ENCODE results near the gene SLC45A2.
"Not testable (repeated sequence)": the region's sequence is repeated elsewhere in the genome, so short reads cannot be mapped to it uniquely, and the experiment has no call there.

The SLC45A2 gene

DNA sequence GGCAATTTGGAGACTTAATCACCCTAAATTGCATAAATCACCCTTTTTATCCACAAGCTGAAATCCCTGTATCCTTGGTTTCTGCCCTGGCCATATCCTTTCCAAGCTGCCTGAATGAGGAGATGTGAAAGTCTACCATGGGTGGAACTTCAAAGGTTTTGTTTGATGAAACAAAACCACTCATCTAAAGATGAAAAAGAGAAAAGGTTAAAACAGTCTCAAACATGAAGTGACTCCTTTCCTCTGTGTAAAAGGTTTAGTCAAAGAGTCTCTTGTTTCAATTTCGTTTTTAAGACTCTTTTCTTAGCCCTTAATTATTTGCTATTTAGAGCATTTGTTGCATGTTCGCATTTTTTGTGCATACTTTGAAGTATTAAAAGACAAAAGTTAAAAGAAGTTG lies 11.2 kb downstream of the SLC45A2 start:
- H3K36me3 ChIP-seq, result no peaks in the 10 kb centered on the region
- TF ChIP-seq Cebpa-rat (IDR thresholded peaks at IDR 0.05), result no peak
- H3K4me3 ChIP-seq, result no peak overlapping the region
- H4K20me1 ChIP-seq, result no peaks in the 10 kb centered on the region
- H3K4me1 ChIP-seq, result no peaks in the 10 kb centered on the region
- H3K4me2 ChIP-seq, result no peak overlapping the region
- no peak overlapping the region for H3K27ac ChIP-seq
- H3K9ac ChIP-seq, result no peak overlapping the region
- no peaks in the 10 kb centered on the region for H3K9me3 ChIP-seq
- H3K27me3 ChIP-seq, result no peaks in the 10 kb centered on the region

DNA sequence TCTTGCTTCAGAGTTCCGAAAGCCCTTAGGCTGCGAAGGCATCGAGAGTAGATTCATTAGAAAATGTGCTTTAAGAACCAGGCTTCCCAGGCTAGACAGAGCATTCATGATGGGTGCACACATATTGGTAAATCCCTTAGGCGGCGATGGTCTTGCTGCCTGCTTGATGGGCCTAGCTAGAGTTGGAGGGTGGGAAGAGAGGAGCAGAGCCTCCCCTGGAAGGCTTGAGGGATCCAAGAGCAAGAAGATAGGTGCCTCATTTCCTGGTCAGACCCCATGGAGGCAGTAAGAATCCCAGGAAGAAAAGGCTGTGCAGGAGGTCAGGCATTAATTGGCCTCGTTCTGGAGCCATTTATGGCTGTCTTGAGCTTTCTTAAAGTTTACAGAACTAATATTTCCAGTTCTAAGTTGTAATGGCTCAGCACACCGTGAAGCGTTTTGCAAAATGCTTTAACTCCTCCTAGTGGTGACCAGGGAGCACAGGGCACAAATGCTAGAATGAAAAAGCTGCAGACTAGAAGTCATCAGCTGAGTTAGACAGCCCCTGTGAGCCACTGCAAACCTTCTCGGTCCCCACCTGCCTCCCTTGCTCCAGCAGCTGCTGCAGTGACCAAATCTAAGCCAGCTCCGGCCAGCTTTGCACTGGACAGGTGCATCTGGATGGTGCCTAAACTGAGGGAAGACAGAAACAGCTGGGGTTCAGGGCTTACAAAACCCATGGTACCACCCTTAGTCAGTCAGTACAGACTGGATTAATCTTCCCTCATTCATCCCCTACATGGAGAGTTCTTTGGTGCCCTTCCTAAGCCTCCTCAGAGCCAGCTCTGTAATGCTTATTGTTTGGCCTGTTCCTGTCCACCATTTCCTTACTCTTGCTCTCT lies 14.7 kb downstream of the SLC45A2 start:
- Histone ChIP-seq H4K20me1 (no peaks in the 10 kb centered on the region), H3K4me2 (no peak overlapping the region), H3K27ac (no peak overlapping the region), H3K27me3 (no peaks in the 10 kb centered on the region), H3K4me3 (no peak overlapping the region), H3K36me3 (no peaks in the 10 kb centered on the region), H3K4me1 (no peaks in the 10 kb centered on the region), H3K9ac (no peak overlapping the region), H3K9me3 (no peaks in the 10 kb centered on the region)
- TF ChIP-seq Cebpa-rat (IDR thresholded peaks at IDR 0.05), result no peak

DNA sequence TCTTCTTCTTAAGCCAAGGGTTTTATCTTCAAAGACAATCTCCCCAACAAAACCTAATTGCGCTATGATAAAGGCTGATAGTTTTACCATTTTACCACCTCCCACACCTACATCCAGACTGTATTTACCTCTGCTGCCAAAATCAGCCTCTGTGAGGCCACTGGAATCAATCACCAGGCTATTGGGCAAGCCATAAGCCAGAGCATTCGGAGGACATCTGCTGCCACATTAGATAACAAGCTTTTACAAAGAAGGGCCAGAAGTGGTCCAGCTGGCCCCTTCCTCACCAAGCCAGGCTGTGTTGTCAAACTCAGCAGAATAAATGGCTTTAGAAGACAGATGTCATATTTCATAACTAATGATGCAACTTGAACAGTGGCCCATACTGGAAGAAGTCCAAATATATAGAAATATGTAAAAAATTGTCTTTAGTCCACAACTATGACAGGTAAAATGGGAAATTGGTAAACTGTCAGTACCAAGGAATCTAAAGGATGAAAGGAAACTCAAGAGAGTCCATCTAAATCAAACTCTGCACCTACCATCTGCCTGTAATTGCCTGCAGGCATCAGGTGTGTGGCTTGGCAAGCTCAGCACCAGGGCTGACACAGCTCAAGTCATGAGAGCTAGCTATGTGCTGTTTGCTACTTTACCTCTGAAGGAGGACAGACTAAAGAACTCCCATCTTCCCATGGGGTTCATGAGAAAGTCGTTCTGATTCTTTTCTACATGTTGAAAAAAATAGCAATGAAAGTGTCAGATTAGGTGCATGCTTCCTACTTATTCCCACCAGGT lies 16.1 kb downstream of the SLC45A2 start:
- Histone ChIP-seq H3K27me3 (no peaks in the 10 kb centered on the region), H3K36me3 (no peaks in the 10 kb centered on the region), H3K9me3 (no peaks in the 10 kb centered on the region), H3K9ac (no peak overlapping the region), H4K20me1 (no peaks in the 10 kb centered on the region), H3K4me1 (no peaks in the 10 kb centered on the region), H3K27ac (no peak overlapping the region), H3K4me2 (no peak overlapping the region), H3K4me3 (no peak overlapping the region)
- no peak for TF ChIP-seq Cebpa-rat (IDR thresholded peaks at IDR 0.05)

DNA sequence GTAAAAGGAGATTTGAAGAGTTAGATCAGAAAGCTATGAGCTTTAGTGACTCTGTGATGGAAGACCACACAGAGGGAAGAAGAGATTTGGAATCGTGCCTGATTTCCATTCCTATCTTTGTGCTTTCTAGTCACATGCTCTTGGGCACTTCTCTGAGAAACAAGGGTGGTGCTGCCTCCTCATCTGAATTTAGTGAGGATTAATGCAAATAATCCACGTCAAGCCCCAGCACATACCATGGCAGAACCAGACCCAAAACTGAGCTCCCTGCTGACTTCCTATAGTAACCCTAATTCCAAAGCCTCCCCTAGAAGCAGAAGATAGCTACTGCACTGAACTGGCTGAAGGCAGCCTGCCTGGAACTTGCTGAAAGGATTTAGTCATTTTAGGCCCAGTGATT lies 17.7 kb downstream of the SLC45A2 start:
- TF ChIP-seq Cebpa-rat (IDR thresholded peaks at IDR 0.05), result no peak
- Histone ChIP-seq H3K4me2 (no peak overlapping the region), H4K20me1 (no peaks in the 10 kb centered on the region), H3K4me3 (no peak overlapping the region), H3K9me3 (no peaks in the 10 kb centered on the region), H3K36me3 (no peaks in the 10 kb centered on the region), H3K27me3 (no peaks in the 10 kb centered on the region), H3K27ac (no peak overlapping the region), H3K4me1 (no peaks in the 10 kb centered on the region), H3K9ac (no peak overlapping the region)

DNA sequence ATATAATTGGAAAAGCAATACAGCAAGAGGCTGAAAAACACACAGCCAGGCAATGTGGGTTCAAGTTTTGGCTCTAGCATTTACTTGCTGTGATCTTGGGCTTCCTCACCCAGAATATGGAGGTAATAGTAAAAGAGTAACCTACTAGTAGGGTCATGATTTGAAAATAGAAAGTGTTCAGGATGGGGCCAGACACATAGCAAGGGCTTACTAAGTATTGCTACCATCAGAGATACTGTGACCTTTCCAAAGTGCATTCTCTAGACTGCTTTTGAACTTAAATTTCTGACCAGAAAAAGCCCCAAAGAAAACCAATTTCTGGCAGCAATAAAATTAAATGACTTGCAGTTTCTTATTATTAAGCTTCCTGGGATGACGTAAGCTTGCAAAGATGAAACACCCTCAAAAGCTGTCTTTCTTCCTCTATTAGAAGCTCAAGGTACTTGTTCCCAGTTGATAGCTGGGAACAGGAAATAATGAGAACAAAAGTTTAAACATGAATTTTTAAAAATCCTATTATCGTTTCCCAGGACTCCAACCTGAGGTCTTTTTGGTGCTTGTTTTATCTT lies 20.3 kb downstream of the SLC45A2 start:
- no peak for TF ChIP-seq Cebpa-rat (IDR thresholded peaks at IDR 0.05)
- Histone ChIP-seq H3K4me2 (no peak overlapping the region), H3K36me3 (no peaks in the 10 kb centered on the region), H3K9ac (no peak overlapping the region), H4K20me1 (no peaks in the 10 kb centered on the region), H3K9me3 (no peaks in the 10 kb centered on the region), H3K4me3 (no peak overlapping the region), H3K27ac (no peak overlapping the region), H3K4me1 (no peaks in the 10 kb centered on the region), H3K27me3 (no peaks in the 10 kb centered on the region)

DNA sequence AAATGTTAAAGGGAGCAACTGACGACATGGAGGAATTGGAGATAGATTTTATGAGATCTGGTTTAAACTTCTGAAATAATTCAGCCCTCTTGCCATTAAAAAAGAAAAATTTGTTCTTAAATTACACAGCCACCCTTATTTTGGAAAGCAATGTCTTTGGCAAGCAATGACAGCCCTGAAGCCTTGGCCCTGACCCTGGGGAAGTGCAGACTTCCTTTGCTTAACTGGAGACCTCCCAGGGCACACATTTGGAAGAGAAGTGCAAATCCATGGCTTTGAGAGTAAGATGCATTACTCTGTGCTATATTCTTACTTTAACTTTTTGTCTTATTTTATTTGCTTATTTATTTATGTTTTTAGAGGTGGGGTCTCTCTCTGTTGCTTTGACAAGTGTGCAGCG lies 26.3 kb downstream of the SLC45A2 start:
- no peak overlapping the region for H3K9ac ChIP-seq
- no peak overlapping the region for H3K4me2 ChIP-seq
- H4K20me1 ChIP-seq, result no peaks in the 10 kb centered on the region
- TF ChIP-seq Cebpa-rat (IDR thresholded peaks at IDR 0.05), result no peak
- no peaks in the 10 kb centered on the region for H3K4me1 ChIP-seq
- no peaks in the 10 kb centered on the region for H3K27me3 ChIP-seq
- no peak overlapping the region for H3K27ac ChIP-seq
- no peak overlapping the region for H3K4me3 ChIP-seq
- H3K9me3 ChIP-seq, result peaks cover 8% of the 10 kb centered on the region
- H3K36me3 ChIP-seq, result no peaks in the 10 kb centered on the region

DNA sequence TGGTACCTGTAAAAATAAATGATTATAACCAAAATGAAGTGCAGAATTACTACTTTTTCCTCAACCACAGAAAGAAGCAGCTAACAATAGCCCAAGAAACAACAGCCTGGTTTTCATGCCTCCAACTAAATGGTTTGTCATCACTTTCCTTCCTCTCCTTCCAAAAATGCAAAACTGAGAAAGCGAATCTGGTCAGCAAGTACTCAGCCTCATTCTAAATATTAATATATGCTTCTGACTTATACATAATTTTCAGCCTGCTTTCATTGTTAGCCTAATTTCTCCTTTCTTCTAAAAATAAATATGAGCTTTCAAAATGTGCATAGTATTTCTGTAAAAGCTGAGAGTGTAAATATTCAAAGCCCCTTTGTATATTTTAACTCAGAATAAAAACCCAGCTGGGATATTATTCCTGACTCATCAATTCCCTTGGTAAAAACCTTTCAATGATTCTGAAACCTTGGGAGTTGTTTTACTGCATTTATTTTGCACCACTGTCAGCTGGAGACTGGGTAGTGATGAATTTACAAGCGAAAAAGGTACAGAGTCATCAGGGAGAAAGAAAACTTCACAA lies 26.8 kb downstream of the SLC45A2 start:
- Histone ChIP-seq H3K4me2 (no peak overlapping the region), H3K9ac (no peak overlapping the region)
- TF ChIP-seq Cebpa-rat (IDR thresholded peaks at IDR 0.05), result no peak

DNA sequence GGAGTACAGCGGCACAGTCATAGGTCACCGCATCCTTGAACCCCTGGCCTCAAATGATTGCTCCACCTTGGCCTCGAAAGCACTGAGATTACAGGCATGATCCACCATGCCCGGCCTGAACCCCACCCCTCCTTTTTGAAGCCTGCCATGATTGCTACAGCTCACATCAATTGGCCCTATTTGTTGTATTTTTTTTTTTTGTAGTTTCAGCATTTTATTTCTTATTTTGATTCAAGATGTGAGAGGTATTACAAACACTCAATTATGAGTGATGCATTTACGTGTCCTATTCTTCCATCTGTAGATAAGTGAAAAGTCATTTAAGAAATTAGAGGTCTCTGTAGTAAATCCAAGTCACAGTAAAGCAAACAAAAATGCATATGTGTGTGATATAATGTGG lies 32.3 kb downstream of the SLC45A2 start:
- not testable (repeated sequence) for H3K4me2 ChIP-seq, H3K27me3 ChIP-seq, H3K9ac ChIP-seq, H3K36me3 ChIP-seq, H3K9me3 ChIP-seq, H3K27ac ChIP-seq, H3K4me1 ChIP-seq, H4K20me1 ChIP-seq, H3K4me3 ChIP-seq

More for the DNA sequence above, 26.8 kb downstream of the SLC45A2 start:
- H3K9me3 ChIP-seq, result peaks cover 8% of the 10 kb centered on the region
- no peaks in the 10 kb centered on the region for H3K27me3 ChIP-seq
- H3K4me1 ChIP-seq, result no peaks in the 10 kb centered on the region
- H3K4me3 ChIP-seq, result no peak overlapping the region
- H3K27ac ChIP-seq, result no peak overlapping the region
- no peaks in the 10 kb centered on the region for H3K36me3 ChIP-seq
- H4K20me1 ChIP-seq, result no peaks in the 10 kb centered on the region

DNA sequence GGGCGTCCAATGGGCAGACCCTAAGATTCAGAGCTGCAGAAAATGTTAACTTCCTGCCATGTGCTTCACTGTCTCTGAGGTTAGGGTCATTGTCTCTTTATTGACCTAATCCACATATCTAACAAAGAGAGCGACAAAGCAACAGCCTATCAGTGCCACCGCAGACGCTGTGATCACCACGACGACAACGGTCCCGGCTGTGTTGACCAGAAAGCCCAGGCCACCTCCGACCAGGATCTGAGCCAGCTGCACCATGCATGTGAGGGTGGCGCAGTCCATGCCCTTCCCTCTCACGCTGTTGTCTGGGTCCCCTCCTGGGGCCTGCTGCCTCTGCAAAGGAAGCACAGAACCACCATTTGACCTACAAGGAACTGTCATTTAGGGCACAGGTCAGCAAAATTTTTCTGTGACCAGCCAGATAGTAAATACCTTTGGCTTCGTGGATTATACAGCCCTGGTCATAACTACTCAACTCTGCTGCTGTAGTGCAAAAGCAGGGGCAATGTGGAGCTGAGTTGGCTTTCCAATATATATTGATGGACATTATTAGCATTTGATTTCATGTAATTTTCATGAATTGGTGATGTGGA lies 39.9 kb downstream of the SLC45A2 start:
- no peaks in the 10 kb centered on the region for H3K4me1 ChIP-seq
- H3K27ac ChIP-seq, result no peak overlapping the region
- no peak overlapping the region for H3K4me3 ChIP-seq
- no peak for TF ChIP-seq Cebpa-rat (IDR thresholded peaks at IDR 0.05)
- no peaks in the 10 kb centered on the region for H3K27me3 ChIP-seq
- H3K9me3 ChIP-seq, result no peaks in the 10 kb centered on the region
- no peaks in the 10 kb centered on the region for H4K20me1 ChIP-seq
- H3K4me2 ChIP-seq, result no peak overlapping the region
- H3K9ac ChIP-seq, result no peak overlapping the region
- no peaks in the 10 kb centered on the region for H3K36me3 ChIP-seq
